Breast epithelium (tissue), 4 donors: ENCODE results near the gene MCU. TPM values are rescaled to one million over a fixed set of nuclear protein-coding genes. Genes with fewer than 3 reads are reported as not detected.

Experiments used
- DNase-seq, 2 donors: peaks; one replicate each; pipeline ENCODE4 v3.0.0-alpha.2; 2019; ENCODE audit warnings: low spot score in 2 of 2
- H3K27ac ChIP-seq, 2 donors: fragments of 200-600 bp; sonication (generic) in 1 of 2; one replicate each; pipeline ENCODE4 v1.5.1; 2016 to 2019; ENCODE audit warnings: mild to moderate bottlenecking in 1 of 2
- H3K27me3 ChIP-seq, 2 donors: fragments of 200-600 bp; sonication (generic) in 1 of 2; one replicate each; pipeline versions ENCODE4 v1.5.1 to v1.6.0; 2017 to 2019; ENCODE audit warnings: control low read depth in 1 of 2, mild to moderate bottlenecking in 1 of 2
- H3K36me3 ChIP-seq: fragments of 200-600 bp; one replicate; pipeline ENCODE4 v1.5.1; 2019
- H3K4me1 ChIP-seq, 2 donors: fragments of 200-600 bp; sonication (generic); one replicate each; pipeline ENCODE4 v1.5.1; 2016 to 2019; ENCODE audit warnings: control low read depth in 1 of 2
- H3K4me3 ChIP-seq, 3 donors: fragments of 200-600 bp; sonication (generic); 1 replicate in 2 of 3; 2 replicates in 1 of 3; pipeline ENCODE4 v1.5.1; 2016 to 2019; ENCODE audit warnings: mild to moderate bottlenecking in 3 of 3, moderate library complexity in 2 of 3
- H3K9me3 ChIP-seq, 2 donors: fragments of 200-600 bp; sonication (generic) in 1 of 2; one replicate each; pipeline ENCODE4 v1.5.1; 2016 to 2019; ENCODE audit warnings: control low read depth in 1 of 2
- POLR2A ChIP-seq: fragments of 450-650 bp; IDR thresholded peaks from one replicate; pipeline ENCODE4 v1.6.1; 2016; ENCODE audit warnings: antibody characterized with exemption, mild to moderate bottlenecking, moderate library complexity
- POLR2AphosphoS5 ChIP-seq, 3 donors: sonication (generic); formaldehyde crosslinking; IDR thresholded peaks; one replicate each; pipeline ENCODE4 v1.6.1; 2017; ENCODE audit warnings: antibody characterized with exemption in 3 of 3
- intact Hi-C: fragments of 100-400 bp; cut with DNase I; formaldehyde crosslinking; loops from one replicate; pipeline ENCODE4 v1.15.1; 2023; ENCODE audit warnings: low total_unique reads
- total RNA-seq, 3 donors: library from RNA; depleted of rRNA; stranded (reverse); fragments of >200 nt; gene quantifications; one replicate each; pipeline ENCODE4 v1.1.0, GENCODE V29; 2016
- TF ChIP-seq, protein P1 (sequence below), 3 donors: fragments of 450-650 bp; IDR thresholded peaks; one replicate each; pipeline ENCODE4 v1.5.1; 2016 to 2017; ENCODE audit warnings: antibody characterized with exemption in 3 of 3, mild to moderate bottlenecking in 3 of 3, moderate library complexity in 3 of 3

The MCU gene
- total RNA-seq, 3 donors from 2014 or later = 11.7 to 27.4 (median 20.6) TPM

- intact Hi-C loops = no loop called here
- no peak overlapping the region for H3K4me3 ChIP-seq
- no peaks in the 10 kb centered on the region for H3K9me3 ChIP-seq
- H3K36me3 ChIP-seq = no peaks in the 10 kb centered on the region
- H3K4me1 ChIP-seq = no peaks in the 10 kb centered on the region
- no peak overlapping the region for H3K27ac ChIP-seq
- H3K27me3 ChIP-seq = no peaks in the 10 kb centered on the region
- DNase-seq = no peak
- TF ChIP-seq POLR2AphosphoS5 (IDR thresholded peaks at IDR 0.05) (no peak), POLR2A (no peak)
- TF ChIP-seq, protein P1, sequence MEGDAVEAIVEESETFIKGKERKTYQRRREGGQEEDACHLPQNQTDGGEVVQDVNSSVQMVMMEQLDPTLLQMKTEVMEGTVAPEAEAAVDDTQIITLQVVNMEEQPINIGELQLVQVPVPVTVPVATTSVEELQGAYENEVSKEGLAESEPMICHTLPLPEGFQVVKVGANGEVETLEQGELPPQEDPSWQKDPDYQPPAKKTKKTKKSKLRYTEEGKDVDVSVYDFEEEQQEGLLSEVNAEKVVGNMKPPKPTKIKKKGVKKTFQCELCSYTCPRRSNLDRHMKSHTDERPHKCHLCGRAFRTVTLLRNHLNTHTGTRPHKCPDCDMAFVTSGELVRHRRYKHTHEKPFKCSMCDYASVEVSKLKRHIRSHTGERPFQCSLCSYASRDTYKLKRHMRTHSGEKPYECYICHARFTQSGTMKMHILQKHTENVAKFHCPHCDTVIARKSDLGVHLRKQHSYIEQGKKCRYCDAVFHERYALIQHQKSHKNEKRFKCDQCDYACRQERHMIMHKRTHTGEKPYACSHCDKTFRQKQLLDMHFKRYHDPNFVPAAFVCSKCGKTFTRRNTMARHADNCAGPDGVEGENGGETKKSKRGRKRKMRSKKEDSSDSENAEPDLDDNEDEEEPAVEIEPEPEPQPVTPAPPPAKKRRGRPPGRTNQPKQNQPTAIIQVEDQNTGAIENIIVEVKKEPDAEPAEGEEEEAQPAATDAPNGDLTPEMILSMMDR (IDR thresholded peaks at IDR 0.05) = no peak
These were observed 42.7 kb upstream of the MCU start for GRCh38 chr10:72649291-72649690.

DNA sequence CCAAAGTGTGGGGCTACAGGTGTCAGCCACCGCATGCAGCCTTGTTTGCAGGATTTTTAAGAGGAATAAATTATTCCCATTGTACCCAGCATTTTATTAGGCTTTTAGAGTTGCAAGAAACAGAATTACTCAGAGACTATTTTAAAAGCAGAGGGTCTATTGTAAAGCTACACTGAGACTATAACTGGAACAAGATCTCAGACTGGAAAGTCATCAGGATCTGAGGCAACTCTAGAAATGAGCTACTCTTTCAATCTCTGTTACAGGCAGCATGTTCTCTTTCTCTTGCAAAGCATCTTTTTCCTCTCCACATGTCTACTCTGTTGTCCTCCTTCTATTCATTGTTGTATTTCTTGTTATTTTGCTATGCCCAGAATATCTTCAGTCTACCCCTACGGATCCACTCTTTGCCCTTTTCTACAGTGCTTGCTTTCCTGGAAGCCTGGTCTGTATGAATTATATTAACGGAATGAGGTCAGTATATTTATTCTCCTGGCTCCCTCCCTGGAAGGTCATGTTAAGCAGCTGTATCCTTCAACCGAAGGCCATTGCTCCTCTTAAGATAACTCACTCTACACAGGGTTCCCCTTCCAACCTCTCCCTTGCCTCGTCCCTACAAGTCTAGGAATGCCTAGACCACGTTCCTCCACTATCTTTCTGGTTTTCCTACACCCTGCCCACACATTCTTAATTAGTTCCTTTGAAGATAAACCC lies 38.4 kb upstream of the MCU start:
- TF ChIP-seq, protein P1 (IDR thresholded peaks at IDR 0.05) = no peak
- Histone ChIP-seq H3K36me3 (no peaks in the 10 kb centered on the region), H3K27me3 (no peaks in the 10 kb centered on the region), H3K4me1 (no peaks in the 10 kb centered on the region), H3K4me3 (no peak overlapping the region), H3K27ac (no peak overlapping the region), H3K9me3 (no peaks in the 10 kb centered on the region)
- no peak for DNase-seq
- intact Hi-C loops = no loop called here

- Histone ChIP-seq H3K36me3 (no peaks in the 10 kb centered on the region), H3K4me1 (no peaks in the 10 kb centered on the region), H3K27ac (no peak overlapping the region), H3K4me3 (no peak overlapping the region), H3K27me3 (no peaks in the 10 kb centered on the region), H3K9me3 (no peaks in the 10 kb centered on the region)
- intact Hi-C loops = no loop called here
- TF ChIP-seq, protein P1 (IDR thresholded peaks at IDR 0.05) = no peak
- no peak for TF ChIP-seq POLR2A
- no peak for TF ChIP-seq POLR2AphosphoS5 (IDR thresholded peaks at IDR 0.05)
- DNase-seq = no peak
These were observed 37.2 kb upstream of the MCU start for GRCh38 chr10:72654720-72655119.

- DNase-seq = no peak
- Histone ChIP-seq H3K9me3 (no peaks in the 10 kb centered on the region), H3K4me3 (no peak overlapping the region), H3K36me3 (no peaks in the 10 kb centered on the region), H3K27me3 (no peaks in the 10 kb centered on the region), H3K4me1 (no peaks in the 10 kb centered on the region), H3K27ac (no peak overlapping the region)
- intact Hi-C loops = no loop called here
- no peak for TF ChIP-seq POLR2AphosphoS5 (IDR thresholded peaks at IDR 0.05)
- TF ChIP-seq POLR2A = no peak
- TF ChIP-seq, protein P1 (IDR thresholded peaks at IDR 0.05) = no peak
These were observed 33.1 kb upstream of the MCU start for GRCh38 chr10:72658696-72659400.

- intact Hi-C loops = no loop called here
- Histone ChIP-seq H3K9me3 (no peaks in the 10 kb centered on the region), H3K4me1 (no peaks in the 10 kb centered on the region), H3K27ac (no peak overlapping the region), H3K4me3 (no peak overlapping the region), H3K27me3 (no peaks in the 10 kb centered on the region), H3K36me3 (no peaks in the 10 kb centered on the region)
- TF ChIP-seq, protein P1 (IDR thresholded peaks at IDR 0.05) = no peak
- TF ChIP-seq POLR2AphosphoS5 (IDR thresholded peaks at IDR 0.05) (no peak), POLR2A (no peak)
- no peak for DNase-seq
These were observed 32.2 kb upstream of the MCU start for GRCh38 chr10:72659694-72660093.
